ENCODE measurements around the gene LRRC36. TPM values are rescaled to one million over a fixed set of nuclear protein-coding genes. Genes with fewer than 3 reads are reported as not detected.

The LRRC36 gene
- total and polyA plus RNA-seq, 9 of the 15 experiments (the other 6 are each of a cell fraction or from before 2014, with no cell fraction given): 0.09 to 0.40 (median 0.17) TPM; not detected in 1

DNA sequence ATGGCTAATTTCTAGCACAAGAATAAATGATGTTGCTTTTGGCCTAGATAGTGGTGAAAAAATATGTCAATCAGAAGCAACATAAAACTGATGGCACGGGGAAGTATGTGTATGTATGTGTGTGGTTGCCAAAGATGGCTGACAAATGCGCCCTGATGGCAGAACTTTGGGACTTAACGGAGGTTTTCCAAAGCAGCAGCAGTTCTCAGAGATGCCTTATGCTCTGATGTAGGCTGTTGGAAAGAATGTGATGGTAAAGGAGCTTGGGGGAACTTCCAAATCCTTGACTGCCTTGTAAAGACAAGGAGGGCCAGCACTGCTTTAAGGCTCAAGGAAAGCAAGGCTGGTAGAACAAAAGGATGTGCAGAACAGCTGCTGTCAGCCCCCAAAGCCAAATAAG, 16.1 kb upstream of the LRRC36 start:
- Histone ChIP-seq H3K4me1 (replicated peaks in 1 of 2; ENCODE audit: control insufficient read depth in 2 of 2, insufficient read depth in 2 of 2, low read length in 2 of 2) (peaks cover 0 to 19% of the 10 kb centered on the region in 2 experiments; a peak in 4 of 5 replicates), H3K36me3 (ENCODE audit: control insufficient read depth, insufficient read depth, low read length) (no peaks in the 10 kb centered on the region), H3K9me1 (ENCODE audit: control insufficient read depth, insufficient read depth, low read length) (no peaks in the 10 kb centered on the region), H4K20me1 (replicated peaks; ENCODE audit: control insufficient read depth, insufficient read depth, low read length) (no peaks in the 10 kb centered on the region), H2AFZ (ENCODE audit: low read depth, low read length) (no peak overlapping the region), H3K4me3 (no peak overlapping the region), H3K27me3 (ENCODE audit: control insufficient read depth in 2 of 2, insufficient read depth in 2 of 2, low read length in 2 of 2) (peaks cover 0 to under 1% of the 10 kb centered on the region in 2 experiments; a peak in 1 of 5 replicates), H3K27ac (ENCODE audit: extremely low read depth, low read depth, low read length) (no peak overlapping the region), H3K9ac (ENCODE audit: insufficient read depth in 1 of 2, low read depth in 2 of 2, low read length in 2 of 2) (no peak overlapping the region), H3K79me2 (ENCODE audit: control insufficient read depth, insufficient read depth, low read length) (no peaks in the 10 kb centered on the region), H3K4me2 (ENCODE audit: insufficient read depth, low read length) (no peak overlapping the region), H3K9me3 (replicated peaks; ENCODE audit: control insufficient read depth, insufficient read depth, low read depth, low read length) (no peaks in the 10 kb centered on the region)
- FAIRE-seq: no peak
- ATAC-seq: no peak
- no peak for TF ChIP-seq ZNF431 (CRISPR knock-in tag; IDR thresholded peaks at IDR 0.05)
- no peak for TF ChIP-seq ZNF780A (CRISPR knock-in tag; IDR thresholded peaks at IDR 0.05)
- no peak for TF ChIP-seq NR1H2 (CRISPR knock-in tag; IDR thresholded peaks at IDR 0.05)
- TF ChIP-seq, protein P1, sequence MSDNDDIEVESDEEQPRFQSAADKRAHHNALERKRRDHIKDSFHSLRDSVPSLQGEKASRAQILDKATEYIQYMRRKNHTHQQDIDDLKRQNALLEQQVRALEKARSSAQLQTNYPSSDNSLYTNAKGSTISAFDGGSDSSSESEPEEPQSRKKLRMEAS (CRISPR knock-in tag; IDR thresholded peaks at IDR 0.05): no peak
- no peak for TF ChIP-seq BCLAF1 (IDR thresholded peaks at IDR 0.05; ENCODE audit: borderline replicate concordance in 1 of 2, control insufficient read depth in 1 of 2, low read depth in 2 of 2, low read length in 1 of 2)
- no peak for TF ChIP-seq ZNF695 (CRISPR knock-in tag; IDR thresholded peaks at IDR 0.05)
- no peak for TF ChIP-seq ZNF77 (CRISPR knock-in tag; IDR thresholded peaks at IDR 0.05)
- no peak for TF ChIP-seq NEUROD1 (IDR thresholded peaks at IDR 0.05; ENCODE audit: borderline replicate concordance, low read depth, low read length, partially characterized antibody)
- TF ChIP-seq KLF10 (CRISPR knock-in tag; IDR thresholded peaks at IDR 0.05): no peak
- no peak for TF ChIP-seq ASH1L (IDR thresholded peaks at IDR 0.05; ENCODE audit: borderline replicate concordance, low read depth, partially characterized antibody)
- TF ChIP-seq, protein P2, sequence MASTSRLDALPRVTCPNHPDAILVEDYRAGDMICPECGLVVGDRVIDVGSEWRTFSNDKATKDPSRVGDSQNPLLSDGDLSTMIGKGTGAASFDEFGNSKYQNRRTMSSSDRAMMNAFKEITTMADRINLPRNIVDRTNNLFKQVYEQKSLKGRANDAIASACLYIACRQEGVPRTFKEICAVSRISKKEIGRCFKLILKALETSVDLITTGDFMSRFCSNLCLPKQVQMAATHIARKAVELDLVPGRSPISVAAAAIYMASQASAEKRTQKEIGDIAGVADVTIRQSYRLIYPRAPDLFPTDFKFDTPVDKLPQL (IDR thresholded peaks at IDR 0.05; ENCODE audit: extremely low read depth, insufficient read length): no peak
- no peak for TF ChIP-seq MYBL2 (IDR thresholded peaks at IDR 0.05; ENCODE audit: low read depth)
- TF ChIP-seq MYBL2 (CRISPR knock-in tag; IDR thresholded peaks at IDR 0.05; ENCODE audit: borderline replicate concordance): no peak
- no peak for TF ChIP-seq FOXK1 (CRISPR knock-in tag; IDR thresholded peaks at IDR 0.05; ENCODE audit: borderline replicate concordance)
- TF ChIP-seq TAF9B (IDR thresholded peaks at IDR 0.05; ENCODE audit: partially characterized antibody): no peak
- no TSS peak for BruUV-seq (replicated peaks)
- in situ Hi-C loops (cut with MboI): no loop called here
- ChIA-PET POLR2A (interaction anchor here (0.7 to 1.4 kb wide), 2 partner anchors 11 to 63 kb away, joined by 3 to 4 read pairs; partner anchors contain the start of gene FHOD1), CTCF (ENCODE audit: low intra/inter-chr PET ratio) (interaction anchor here (0.5 kb wide), 1 partner anchor 44 kb away, joined by 6 read pairs; no protein-coding TSS in a partner anchor)
- intact Hi-C loops (cut with micrococcal nuclease): no loop called here
- 38% methylated on average over 3 of the region's 3 CpGs for WGBS (ENCODE audit: insufficient coverage, low coverage, missing lambda C conversion rate)
- DNase-seq (ENCODE audit: extremely low read depth in 1 of 4, low spot score in 3 of 4): no peak

Data from K562 (cell line).